ENCODE measurements around the gene NHLH2. TPM values are rescaled to one million over a fixed set of nuclear protein-coding genes. Genes with fewer than 3 reads are reported as not detected.

The NHLH2 gene
- total RNA-seq, 1 donor from 2014 or later: not detected

DNA sequence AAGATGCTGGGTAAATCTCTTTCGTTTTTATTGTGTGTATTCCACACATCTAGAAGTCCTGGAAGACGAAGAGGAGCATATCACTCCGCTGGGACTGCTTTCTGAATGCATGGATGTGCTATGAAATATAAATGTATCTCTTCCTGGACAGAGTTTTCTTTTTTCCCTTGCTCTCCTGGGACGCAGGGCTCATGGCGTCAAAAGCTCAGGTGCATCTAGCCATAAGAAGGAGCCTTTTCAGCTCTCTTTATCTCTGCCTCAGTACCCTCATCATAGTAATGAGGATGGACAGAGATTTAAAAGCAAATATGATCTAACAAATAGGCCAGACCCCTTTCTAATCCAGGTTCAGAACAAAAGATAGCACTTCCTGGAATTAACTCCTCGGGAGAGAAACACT, 44.9 kb downstream of the NHLH2 start:
- Histone ChIP-seq H3K36me3 (no peaks in the 10 kb centered on the region), H3K4me3 (no peak overlapping the region), H3K4me1 (no peaks in the 10 kb centered on the region), H3K27me3 (no peaks in the 10 kb centered on the region), H3K9me3 (no peaks in the 10 kb centered on the region), H3K27ac (no peak overlapping the region)
- TF ChIP-seq, protein P1, sequence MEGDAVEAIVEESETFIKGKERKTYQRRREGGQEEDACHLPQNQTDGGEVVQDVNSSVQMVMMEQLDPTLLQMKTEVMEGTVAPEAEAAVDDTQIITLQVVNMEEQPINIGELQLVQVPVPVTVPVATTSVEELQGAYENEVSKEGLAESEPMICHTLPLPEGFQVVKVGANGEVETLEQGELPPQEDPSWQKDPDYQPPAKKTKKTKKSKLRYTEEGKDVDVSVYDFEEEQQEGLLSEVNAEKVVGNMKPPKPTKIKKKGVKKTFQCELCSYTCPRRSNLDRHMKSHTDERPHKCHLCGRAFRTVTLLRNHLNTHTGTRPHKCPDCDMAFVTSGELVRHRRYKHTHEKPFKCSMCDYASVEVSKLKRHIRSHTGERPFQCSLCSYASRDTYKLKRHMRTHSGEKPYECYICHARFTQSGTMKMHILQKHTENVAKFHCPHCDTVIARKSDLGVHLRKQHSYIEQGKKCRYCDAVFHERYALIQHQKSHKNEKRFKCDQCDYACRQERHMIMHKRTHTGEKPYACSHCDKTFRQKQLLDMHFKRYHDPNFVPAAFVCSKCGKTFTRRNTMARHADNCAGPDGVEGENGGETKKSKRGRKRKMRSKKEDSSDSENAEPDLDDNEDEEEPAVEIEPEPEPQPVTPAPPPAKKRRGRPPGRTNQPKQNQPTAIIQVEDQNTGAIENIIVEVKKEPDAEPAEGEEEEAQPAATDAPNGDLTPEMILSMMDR (IDR thresholded peaks at IDR 0.05): no peak
- no peak for DNase-seq (ENCODE audit: low spot score in 2 of 2)
- intact Hi-C loops (cut with DNase I): no loop called here

DNA sequence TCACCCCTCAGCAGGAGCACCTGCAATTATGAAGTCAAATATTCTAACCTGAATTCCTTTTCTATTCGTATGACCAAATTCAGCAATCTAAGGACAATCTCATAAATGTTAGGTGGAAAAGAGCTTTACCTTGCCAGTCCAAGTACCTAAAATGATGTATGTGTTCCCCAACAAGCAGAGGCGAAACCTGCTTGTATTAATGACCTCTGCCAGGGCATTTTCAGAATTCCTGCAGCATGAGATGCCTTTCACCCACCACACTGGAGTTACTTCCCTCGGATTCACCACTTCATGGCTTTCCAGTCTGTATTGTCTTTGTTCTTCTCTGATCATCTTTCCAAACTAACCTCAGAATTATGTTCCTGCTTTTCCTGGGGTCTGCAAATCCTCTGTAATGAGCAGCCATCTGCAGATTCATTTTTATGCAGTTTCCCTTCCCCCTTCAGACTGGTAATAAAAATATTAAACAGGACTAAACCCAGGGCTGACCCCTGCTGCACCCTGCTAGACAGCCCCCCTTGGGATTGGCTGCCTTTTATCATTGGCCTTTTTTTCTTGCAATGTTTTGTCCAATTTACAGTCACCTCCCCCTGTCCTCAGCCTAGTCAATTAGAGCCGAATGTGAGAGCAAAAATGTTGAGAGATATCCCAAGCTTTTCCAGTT, 45.8 kb downstream of the NHLH2 start:
- no peak overlapping the region for H3K27ac ChIP-seq
- no peak for DNase-seq (ENCODE audit: low spot score in 2 of 2)
- TF ChIP-seq, protein P1 (IDR thresholded peaks at IDR 0.05): no peak
- no peaks in the 10 kb centered on the region for H3K9me3 ChIP-seq
- no peaks in the 10 kb centered on the region for H3K4me1 ChIP-seq
- H3K4me3 ChIP-seq: no peak overlapping the region
- H3K36me3 ChIP-seq: no peaks in the 10 kb centered on the region
- intact Hi-C loops (cut with DNase I): no loop called here
- no peaks in the 10 kb centered on the region for H3K27me3 ChIP-seq

DNA sequence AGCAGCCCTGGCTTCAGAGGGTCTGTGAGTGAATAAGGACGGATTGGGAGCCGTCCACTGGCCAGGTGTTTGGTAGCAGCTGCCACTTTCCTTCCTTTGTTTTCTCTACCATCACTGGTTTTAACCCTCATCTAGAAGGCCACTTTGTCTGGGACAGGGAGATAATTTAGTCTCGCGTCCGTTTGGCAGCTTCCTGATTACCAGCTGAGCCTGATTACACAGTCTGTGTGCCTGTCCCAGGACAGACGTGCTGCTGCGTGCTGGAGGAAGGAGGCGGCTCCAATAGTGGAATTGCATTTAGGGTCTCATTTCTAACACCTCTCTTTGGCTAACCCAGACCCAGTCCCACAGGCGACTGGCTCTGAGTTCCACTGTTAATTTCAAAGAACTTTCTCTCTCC, 47.8 kb downstream of the NHLH2 start:
- TF ChIP-seq, protein P1 (IDR thresholded peaks at IDR 0.05): no peak
- no peaks in the 10 kb centered on the region for H3K9me3 ChIP-seq
- no peak for DNase-seq (ENCODE audit: low spot score in 2 of 2)

DNA sequence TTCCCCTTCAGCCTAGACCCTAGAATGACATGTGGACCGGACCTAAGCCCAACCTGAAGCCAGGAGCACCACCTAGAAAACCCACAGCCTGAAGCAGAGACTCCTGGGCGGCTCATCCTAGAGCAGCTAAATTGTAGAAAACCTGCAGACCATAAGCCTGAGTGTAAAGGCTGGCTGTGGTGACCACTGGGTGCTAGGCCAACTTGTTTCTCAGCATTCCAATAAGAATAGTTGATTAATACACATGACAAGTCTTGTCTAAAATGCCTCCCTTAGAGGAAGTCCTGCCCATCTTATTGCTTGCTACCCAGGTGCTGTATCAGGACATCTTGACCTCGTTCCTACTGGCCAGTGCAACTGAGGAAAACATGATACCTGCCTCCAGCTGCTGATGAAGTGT, 49.1 kb downstream of the NHLH2 start:
- Histone ChIP-seq H3K27me3 (no peaks in the 10 kb centered on the region), H3K4me3 (no peak overlapping the region), H3K27ac (no peak overlapping the region), H3K36me3 (no peaks in the 10 kb centered on the region), H3K4me1 (no peaks in the 10 kb centered on the region), H3K9me3 (peaks cover 0 to 8% of the 10 kb centered on the region in 2 donors)
- DNase-seq (ENCODE audit: low spot score in 2 of 2): no peak
- TF ChIP-seq, protein P1 (IDR thresholded peaks at IDR 0.05): no peak
- intact Hi-C loops (cut with DNase I): no loop called here

More for the DNA sequence above, 47.8 kb downstream of the NHLH2 start:
- no peak overlapping the region for H3K4me3 ChIP-seq
- no peaks in the 10 kb centered on the region for H3K27me3 ChIP-seq
- no peak overlapping the region for H3K27ac ChIP-seq
- intact Hi-C loops (cut with DNase I): no loop called here
- no peaks in the 10 kb centered on the region for H3K4me1 ChIP-seq
- H3K36me3 ChIP-seq: no peaks in the 10 kb centered on the region

DNA sequence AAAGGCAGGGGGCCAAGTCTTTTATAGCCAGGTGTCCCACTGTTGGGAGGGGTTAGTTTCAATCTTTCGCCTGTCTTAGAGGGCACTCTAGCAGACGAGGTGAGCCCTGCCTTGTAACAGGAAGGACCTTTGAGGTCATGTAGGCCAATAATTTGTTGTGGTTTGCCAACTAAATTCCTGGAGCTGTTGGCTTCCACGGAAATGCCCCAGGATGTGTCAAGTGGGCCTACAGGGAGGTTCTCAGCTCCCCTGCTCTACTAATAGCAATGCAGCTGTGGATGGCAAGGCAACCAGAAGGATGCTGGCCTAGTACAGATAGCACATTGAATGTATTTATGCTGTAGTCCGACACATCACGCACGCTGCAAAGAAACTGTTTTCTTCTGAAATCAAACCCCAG, 50.1 kb downstream of the NHLH2 start:
- peaks cover 0 to 8% of the 10 kb centered on the region in 2 donors for H3K9me3 ChIP-seq
- intact Hi-C loops (cut with DNase I): no loop called here
- H3K4me3 ChIP-seq: no peak overlapping the region
- no peaks in the 10 kb centered on the region for H3K4me1 ChIP-seq
- TF ChIP-seq, protein P1 (IDR thresholded peaks at IDR 0.05): no peak
- no peak for DNase-seq (ENCODE audit: low spot score in 2 of 2)
- no peaks in the 10 kb centered on the region for H3K27me3 ChIP-seq
- no peaks in the 10 kb centered on the region for H3K36me3 ChIP-seq
- H3K27ac ChIP-seq: no peak overlapping the region

DNA sequence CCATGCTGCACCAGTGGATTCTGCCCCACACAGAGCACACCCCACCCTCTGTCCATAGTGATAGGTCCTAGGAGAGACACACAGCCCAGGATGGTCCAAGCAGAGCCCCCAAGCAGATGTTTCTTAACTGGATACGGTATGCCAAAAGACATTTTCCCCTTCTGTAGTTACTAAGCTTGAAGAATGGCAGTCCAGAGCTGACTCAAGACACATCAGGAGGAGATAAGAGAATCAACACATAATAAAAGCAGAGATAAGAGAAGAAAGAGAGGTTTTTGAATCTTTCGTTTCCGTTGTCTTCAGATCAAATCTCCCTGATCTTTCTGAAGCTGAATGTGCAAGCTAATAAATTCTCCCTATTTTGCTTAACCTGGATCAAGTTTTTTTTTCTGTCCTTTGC, 50.6 kb downstream of the NHLH2 start:
- no peaks in the 10 kb centered on the region for H3K4me1 ChIP-seq
- H3K4me3 ChIP-seq: no peak overlapping the region
- peaks cover 0 to 8% of the 10 kb centered on the region in 2 donors for H3K9me3 ChIP-seq
- no peaks in the 10 kb centered on the region for H3K36me3 ChIP-seq
- intact Hi-C loops (cut with DNase I): no loop called here
- TF ChIP-seq, protein P1 (IDR thresholded peaks at IDR 0.05): no peak
- H3K27ac ChIP-seq: no peak overlapping the region
- no peaks in the 10 kb centered on the region for H3K27me3 ChIP-seq
- no peak for DNase-seq (ENCODE audit: low spot score in 2 of 2)
